Large intestine (tissue), 3 donors: ENCODE measurements around the gene C20orf96. TPM values are rescaled to one million over a fixed set of nuclear protein-coding genes. Genes with fewer than 3 reads are reported as not detected.

Source experiments
- DNase-seq, 2 donors: peaks; one replicate each; pipeline versions ENCODE4 v3.0.0 to v3.0.0-alpha.2; 2013
- H3K27ac ChIP-seq: one replicate; pipeline ENCODE4 v1.5.1; 2013; ENCODE audit warnings: low read length
- H3K27me3 ChIP-seq: 2 replicates; pipeline ENCODE4 v1.6.1; 2013; ENCODE audit warnings: low read length; ENCODE audit not compliant: control insufficient read depth, insufficient read depth
- H3K36me3 ChIP-seq: 2 replicates; pipeline ENCODE4 v1.6.1; 2013; ENCODE audit warnings: low read length; ENCODE audit not compliant: control insufficient read depth, insufficient read depth
- H3K4me1 ChIP-seq: one replicate; pipeline ENCODE4 v1.6.1; 2013; ENCODE audit warnings: low read length; ENCODE audit not compliant: control insufficient read depth, insufficient read depth
- H3K4me3 ChIP-seq: one replicate; pipeline ENCODE4 v1.5.1; 2013; ENCODE audit warnings: low read length
- H3K9me3 ChIP-seq: one replicate; pipeline ENCODE4 v1.6.1; 2013; ENCODE audit warnings: mild to moderate bottlenecking, low read depth, low read length, moderate library complexity; ENCODE audit not compliant: control insufficient read depth
- WGBS: methylation state at CpG from one replicate; pipeline ENCODE4 v1.1.5; 2013; ENCODE audit warnings: low lambda C conversion rate; ENCODE audit not compliant: insufficient coverage; 5-methylcytosine and 5-hydroxymethylcytosine counted together
- polyA plus RNA-seq: library from polyadenylated mRNA; unstranded; fragments of 120-200 nt; gene quantifications from one replicate; pipeline ENCODE4 v1.2.1, GENCODE V29; 2013

The C20orf96 gene
- polyA plus RNA-seq, 1 donor, result 12.0 TPM

DNA sequence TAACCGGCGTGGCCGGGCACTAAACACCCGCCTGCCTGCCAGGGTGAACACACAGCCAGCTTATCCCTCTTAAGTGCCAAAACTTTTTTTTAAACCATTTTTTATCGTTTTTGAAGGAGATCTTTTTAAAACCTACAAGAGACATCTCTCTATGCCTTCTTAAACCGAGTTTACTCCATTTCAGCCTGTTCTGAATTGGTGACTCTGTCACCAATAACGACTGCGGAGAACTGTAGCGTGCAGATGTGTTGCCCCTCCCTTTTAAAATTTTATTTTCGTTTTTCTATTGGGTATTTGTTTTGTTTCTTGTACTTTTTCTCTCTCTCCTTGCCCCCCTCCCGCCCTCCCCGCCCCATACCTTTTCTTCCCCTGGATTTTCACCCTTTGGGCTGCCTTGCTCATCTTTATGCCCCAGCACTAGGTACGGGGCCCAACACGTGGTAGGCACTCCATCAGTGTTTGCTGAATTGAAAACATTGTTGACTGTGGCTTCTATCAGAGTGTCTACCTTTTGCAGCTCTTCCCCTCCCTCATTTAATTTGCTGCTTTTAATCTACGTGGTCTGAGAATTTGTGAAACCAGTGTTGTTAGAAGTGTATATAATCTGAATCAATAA, 8.3 kb upstream of the C20orf96 start:
- Histone ChIP-seq H3K36me3 (peaks cover 8% of the 10 kb centered on the region), H3K9me3 (no peaks in the 10 kb centered on the region), H3K4me3 (peak overlapping the region; percentile 80), H3K4me1 (peaks cover 11% of the 10 kb centered on the region), H3K27ac (peak overlapping the region; percentile 91), H3K27me3 (no peaks in the 10 kb centered on the region)
- 7% methylated on average over 3 of the region's 15 CpGs for WGBS
- no peak for DNase-seq

GRCh38 chr20:297925-298775, 7.6 kb upstream of the C20orf96 start:
- no CpG with 5 or more reads among the region's 75 CpGs for WGBS

GRCh38 chr20:297098-297924, 6.8 kb upstream of the C20orf96 start, which contains the start of gene ZCCHC3:
Gene ZCCHC3, plus strand, starts transcription at chr20:297570. Its CDS starts 17 bp downstream, at chr20:297587.
- Histone ChIP-seq H3K4me3 (peak within 1 kb of the TSS; percentile 80), H3K27ac (peak within 1 kb of the TSS; percentile 91), H3K9me3 (no peaks in the 10 kb centered on the region), H3K36me3 (peaks cover 8% of the 10 kb centered on the region), H3K27me3 (no peaks in the 10 kb centered on the region), H3K4me1 (peaks cover 11% of the 10 kb centered on the region)
- WGBS, result no CpG with 5 or more reads among the region's 99 CpGs
- DNase-seq, result peak; percentile 81 to 91

More at GRCh38 chr20:297925-298775, 7.6 kb upstream of the C20orf96 start:
- peak; percentile 66 to 80 for DNase-seq
- Histone ChIP-seq H3K36me3 (peaks cover 8% of the 10 kb centered on the region), H3K27ac (peak overlapping the region; percentile 91), H3K27me3 (no peaks in the 10 kb centered on the region), H3K4me3 (peak overlapping the region; percentile 80), H3K9me3 (no peaks in the 10 kb centered on the region), H3K4me1 (peaks cover 11% of the 10 kb centered on the region)

DNA sequence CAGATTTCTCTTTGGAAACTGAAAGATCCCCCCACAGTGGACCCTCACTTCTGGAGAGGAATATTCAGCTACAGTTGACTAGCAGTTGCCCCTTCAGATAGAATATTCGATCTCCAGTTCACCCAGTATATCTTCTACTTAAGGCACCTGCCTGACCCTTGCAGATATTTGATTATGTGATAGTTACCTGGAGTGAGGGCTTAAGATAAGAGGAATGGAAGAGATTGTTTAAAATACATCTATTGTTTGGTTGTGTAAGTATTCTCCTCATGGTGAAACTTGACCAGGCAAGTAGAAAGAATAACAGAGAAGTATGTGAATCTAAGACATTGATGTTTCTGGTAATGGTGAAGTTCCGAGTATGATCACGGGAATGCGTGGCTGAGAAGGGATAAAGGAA, 5.3 kb upstream of the C20orf96 start:
- WGBS, result 100% methylated on average over 3 of the region's 4 CpGs
- Histone ChIP-seq H3K9me3 (no peaks in the 10 kb centered on the region), H3K36me3 (peaks cover 5% of the 10 kb centered on the region), H3K4me3 (no peak overlapping the region), H3K4me1 (peaks cover 8% of the 10 kb centered on the region), H3K27me3 (no peaks in the 10 kb centered on the region), H3K27ac (no peak overlapping the region)
- no peak for DNase-seq

DNA sequence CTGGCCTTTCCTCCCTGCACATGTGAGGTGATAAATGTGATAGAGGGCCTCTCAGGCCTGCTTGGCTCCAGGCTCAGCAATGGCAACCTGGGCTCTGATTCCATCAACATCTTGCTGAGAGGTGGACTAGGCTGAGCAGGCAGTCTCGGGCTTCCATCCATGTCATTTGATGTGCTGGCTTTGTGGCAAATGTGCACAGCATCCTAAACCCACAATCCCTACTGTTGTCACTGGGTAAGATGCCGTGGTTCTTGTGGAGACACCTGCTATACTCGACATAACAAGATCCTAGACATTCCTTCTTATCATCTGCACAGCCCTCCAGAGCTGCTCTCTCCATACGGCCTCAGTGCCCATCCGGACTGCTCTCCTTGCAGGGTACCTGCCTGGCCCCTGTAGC, 4.1 kb upstream of the C20orf96 start:
- WGBS, result no CpG with 5 or more reads among the region's 5 CpGs
- peaks cover under 1% of the 10 kb centered on the region for H3K36me3 ChIP-seq
- H3K27ac ChIP-seq, result no peak overlapping the region
- DNase-seq, result no peak
- peaks cover 7% of the 10 kb centered on the region for H3K4me1 ChIP-seq
- H3K9me3 ChIP-seq, result no peaks in the 10 kb centered on the region
- no peak overlapping the region for H3K4me3 ChIP-seq
- no peaks in the 10 kb centered on the region for H3K27me3 ChIP-seq

- Histone ChIP-seq H3K4me3 (peak overlapping the region; percentile 75), H3K9me3 (no peaks in the 10 kb centered on the region), H3K27me3 (no peaks in the 10 kb centered on the region), H3K27ac (peak overlapping the region; percentile 83), H3K36me3 (peaks cover 2% of the 10 kb centered on the region), H3K4me1 (peaks cover 3% of the 10 kb centered on the region)
- DNase-seq, result no peak
- no CpG with 5 or more reads among the region's 2 CpGs for WGBS
Measured at GRCh38 chr20:289693-290083, 862 bp downstream of the C20orf96 start.

- Histone ChIP-seq H3K36me3 (peaks cover 4% of the 10 kb centered on the region), H3K9me3 (no peaks in the 10 kb centered on the region), H3K4me3 (no peak overlapping the region), H3K4me1 (peaks cover 3% of the 10 kb centered on the region), H3K27me3 (no peaks in the 10 kb centered on the region), H3K27ac (no peak overlapping the region)
- WGBS, result no CpG with 5 or more reads among the region's 3 CpGs
- peak in 1 of 2 donors; percentile 28 for DNase-seq
Measured at GRCh38 chr20:288956-289692, 1.4 kb downstream of the C20orf96 start.

DNA sequence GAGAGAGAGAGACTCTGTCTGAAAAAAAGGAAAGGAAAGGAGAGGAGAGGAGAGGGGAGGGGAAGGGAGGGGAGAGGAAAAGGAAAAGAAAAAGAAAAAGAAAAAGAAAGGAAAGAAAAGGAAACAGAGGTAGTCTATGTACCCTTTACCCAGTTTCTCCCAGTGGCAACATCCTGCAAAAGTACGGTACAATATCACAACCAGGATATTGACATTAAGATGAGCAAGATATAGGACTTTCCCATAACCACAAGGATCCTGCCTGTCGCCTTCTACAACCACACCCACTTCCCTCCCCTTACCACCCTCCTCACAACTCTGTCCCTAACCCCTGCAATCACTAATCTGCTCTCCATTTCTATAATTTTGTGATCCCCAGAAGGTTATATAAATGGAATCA, 4.0 kb downstream of the C20orf96 start:
- H3K27ac ChIP-seq, result no peak overlapping the region
- WGBS, result 67% methylated on average over 2 of the region's 2 CpGs
- H3K27me3 ChIP-seq, result no peaks in the 10 kb centered on the region
- H3K4me3 ChIP-seq, result no peak overlapping the region
- peaks cover 13% of the 10 kb centered on the region for H3K36me3 ChIP-seq
- no peak for DNase-seq
- peaks cover 3% of the 10 kb centered on the region for H3K4me1 ChIP-seq
- H3K9me3 ChIP-seq, result no peaks in the 10 kb centered on the region

GRCh38 chr20:284172-284571, 6.4 kb downstream of the C20orf96 start:
- WGBS, result no CpG with 5 or more reads among the region's 3 CpGs
- H3K4me3 ChIP-seq, result no peak overlapping the region
- H3K9me3 ChIP-seq, result no peaks in the 10 kb centered on the region
- H3K4me1 ChIP-seq, result no peaks in the 10 kb centered on the region
- no peaks in the 10 kb centered on the region for H3K27me3 ChIP-seq
- no peak overlapping the region for H3K27ac ChIP-seq
- no peak for DNase-seq
- H3K36me3 ChIP-seq, result peaks cover 23% of the 10 kb centered on the region
